HG03039 (cell line): ENCODE measurements around the gene TSPYL2.

Experiments
- ATAC-seq: cut with Tn5 transposase; IDR thresholded peaks from one replicate; pipeline ENCODE4 v1.9.1; 2021; ENCODE audit warnings: mild to moderate bottlenecking, moderate library complexity; ENCODE audit not compliant: unreplicated experiment

Gene TSPYL2

DNA sequence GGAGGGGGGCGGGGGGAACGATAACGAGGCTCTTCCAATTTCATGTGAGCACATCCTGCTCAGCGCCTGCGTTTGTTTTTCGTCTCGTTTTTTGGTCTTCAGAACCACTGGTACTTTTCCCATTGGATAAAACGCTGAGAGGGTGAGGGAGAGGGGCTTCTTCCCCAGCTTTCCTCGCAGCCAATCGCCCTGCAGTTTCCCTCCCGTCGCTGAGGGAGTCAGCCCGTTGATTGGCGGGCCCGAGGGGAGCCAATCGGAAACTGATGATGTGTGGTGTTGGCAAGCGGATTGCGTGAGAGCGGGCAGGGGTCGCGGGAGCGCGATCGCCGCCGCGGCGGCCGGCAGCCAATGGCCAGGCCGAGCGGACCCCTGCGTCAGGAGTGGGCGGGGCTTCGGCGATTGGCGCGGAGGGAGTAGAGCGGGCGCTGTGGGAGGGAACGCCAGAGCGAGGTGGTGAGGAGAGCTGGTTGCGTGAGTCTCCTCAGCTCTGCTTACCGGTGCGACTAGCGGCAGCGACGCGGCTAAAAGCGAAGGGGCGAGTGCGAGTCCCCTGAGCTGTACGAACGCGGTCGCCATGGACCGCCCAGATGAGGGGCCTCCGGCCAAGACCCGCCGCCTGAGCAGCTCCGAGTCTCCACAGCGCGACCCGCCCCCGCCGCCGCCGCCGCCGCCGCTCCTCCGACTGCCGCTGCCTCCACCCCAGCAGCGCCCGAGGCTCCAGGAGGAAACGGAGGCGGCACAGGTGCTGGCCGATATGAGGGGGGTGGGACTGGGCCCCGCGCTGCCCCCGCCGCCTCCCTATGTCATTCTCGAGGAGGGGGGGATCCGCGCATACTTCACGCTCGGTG is at the start of gene TSPYL2:
TSPYL2 (plus strand) TSS at position 443 of the 848 bp plus-strand sequence; CDS start at position 575, 132 bp downstream.
- ATAC-seq: peak; percentile 96

GRCh38 chrX:53036149-53036548 is 46.0 kb upstream of the TSPYL2 start:
- ATAC-seq: no peak

- ATAC-seq: no peak
Observed at GRCh38 chrX:53039236-53039635, 42.9 kb upstream of the TSPYL2 start.

DNA sequence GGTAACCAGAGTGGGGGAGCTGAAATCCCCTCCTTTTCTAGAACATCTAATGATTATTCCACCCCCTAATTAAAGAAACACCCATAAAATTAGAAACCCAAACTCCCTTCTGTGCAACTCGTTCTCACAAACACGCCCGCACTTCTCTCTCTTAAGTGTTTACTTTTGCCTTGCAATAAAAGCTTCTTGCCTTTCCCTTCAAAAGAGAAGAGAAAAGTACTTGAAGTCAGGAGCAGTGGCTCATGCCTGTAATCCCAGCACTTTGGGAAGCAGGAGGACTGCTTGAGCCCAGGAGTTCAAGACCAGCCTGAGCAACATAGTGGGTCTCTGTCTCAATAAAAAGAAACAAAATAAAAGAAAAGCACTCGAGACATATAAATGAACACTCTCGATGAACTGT is 37.2 kb upstream of the TSPYL2 start:
- no peak for ATAC-seq

GRCh38 chrX:53047228-53047627 is 34.9 kb upstream of the TSPYL2 start:
- no peak for ATAC-seq

DNA sequence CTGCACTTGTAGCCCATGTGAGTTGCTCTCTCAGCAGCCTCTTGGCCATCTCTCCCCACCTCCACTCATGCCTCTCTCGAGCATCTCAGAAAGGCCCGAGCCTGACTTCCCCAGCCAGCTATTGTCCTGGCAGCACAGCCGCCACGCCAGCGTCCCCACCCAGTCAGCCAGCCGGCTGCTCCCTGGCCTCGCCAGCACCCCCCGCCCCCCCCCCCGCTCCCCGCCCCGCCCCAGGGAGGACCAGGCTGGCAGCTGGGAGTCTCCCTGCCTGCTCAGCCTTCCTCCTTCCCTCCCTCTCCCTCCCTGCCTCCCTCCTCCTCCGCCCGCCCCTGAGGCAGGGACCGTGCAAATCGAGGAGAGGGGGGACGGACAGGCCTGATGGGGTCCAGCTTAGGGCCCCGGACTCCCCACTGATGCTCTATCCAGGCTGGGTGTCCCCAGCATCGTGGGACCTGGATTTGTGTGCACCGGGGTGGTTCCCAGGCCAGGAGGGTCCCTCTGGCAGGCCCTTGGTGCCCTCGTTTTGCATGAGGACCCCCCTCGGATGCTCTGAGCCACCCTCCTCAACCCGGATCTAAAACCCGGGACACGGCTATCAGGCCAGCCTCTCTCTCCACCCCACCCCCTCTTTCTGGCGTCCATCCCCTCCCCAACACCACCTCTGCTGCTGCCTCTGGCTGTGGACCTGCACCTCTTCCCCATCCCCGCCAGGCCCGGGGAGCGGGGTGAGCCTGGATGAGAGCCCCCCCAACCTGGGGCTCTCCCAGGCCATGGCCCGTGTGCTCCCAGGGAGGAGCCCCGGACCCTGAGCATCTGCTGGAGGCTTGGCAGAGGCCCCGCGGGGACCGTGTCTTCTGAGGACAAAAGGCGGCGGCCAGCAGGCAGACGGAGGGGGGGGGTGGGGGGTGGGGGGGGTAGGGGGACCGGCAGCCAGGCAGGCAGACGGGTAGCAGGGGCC is 33.7 kb upstream of the TSPYL2 start, which contains the start of gene GPR173:
GPR173 (plus strand) TSS at position 621 of the 958 bp plus-strand sequence. CDS start 27,833 bp downstream, outside the sequence.
- ATAC-seq: no peak

GRCh38 chrX:53049127-53049517 is 33.0 kb upstream of the TSPYL2 start:
- ATAC-seq: no peak

GRCh38 chrX:53050841-53051240 is 31.3 kb upstream of the TSPYL2 start:
- ATAC-seq: no peak

DNA sequence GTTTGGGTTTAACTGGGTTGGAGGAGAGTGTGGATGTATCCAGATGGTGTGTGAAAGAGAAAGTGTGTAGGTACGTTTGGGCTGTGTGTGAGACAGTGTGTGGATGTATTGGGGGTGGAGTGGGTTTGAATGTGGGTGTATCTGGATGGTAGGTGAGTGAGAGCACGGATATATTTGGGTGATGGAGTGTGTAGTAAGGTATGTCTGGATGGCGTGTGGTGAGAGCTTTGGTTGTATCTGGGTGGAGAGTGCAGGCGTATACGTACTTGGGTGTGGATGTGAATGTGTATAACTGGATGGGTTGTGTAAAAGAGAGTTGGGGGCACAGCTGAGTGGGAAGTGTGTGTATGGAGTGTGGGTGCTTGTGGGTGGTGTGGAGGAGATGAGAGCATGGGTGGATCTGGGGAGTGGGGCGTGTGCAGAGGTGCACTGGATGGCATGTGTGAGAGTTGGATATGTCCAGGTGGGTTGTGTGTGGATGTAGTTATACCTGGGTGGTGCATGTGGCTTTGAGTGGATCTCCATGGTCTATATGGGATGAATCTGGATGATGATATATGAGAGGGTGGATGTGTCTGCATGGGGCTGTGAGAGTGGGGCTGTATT is 26.8 kb upstream of the TSPYL2 start:
- no peak for ATAC-seq

GRCh38 chrX:53056292-53056691 is 25.9 kb upstream of the TSPYL2 start:
- no peak for ATAC-seq

DNA sequence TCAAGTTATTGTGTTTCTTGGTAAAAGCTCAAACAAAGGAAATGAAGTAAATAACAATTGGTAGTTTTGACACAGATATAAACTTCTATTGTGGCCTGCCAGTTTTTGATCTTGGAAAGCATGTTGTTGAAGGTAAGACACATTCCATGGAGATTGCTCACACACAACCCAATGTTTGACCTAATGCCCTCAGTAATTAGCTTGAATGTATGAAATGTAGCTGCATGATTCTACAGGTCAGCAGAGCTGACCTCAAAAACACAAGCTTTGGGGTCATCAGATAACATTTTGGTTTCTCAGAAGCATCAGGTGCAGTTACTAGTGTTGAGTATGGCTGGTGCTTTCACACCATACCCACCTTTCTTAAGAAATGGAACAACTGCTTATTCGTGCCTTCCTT is 17.1 kb upstream of the TSPYL2 start:
- ATAC-seq: no peak

GRCh38 chrX:53071064-53071463 is 11.1 kb upstream of the TSPYL2 start:
- ATAC-seq: no peak

DNA sequence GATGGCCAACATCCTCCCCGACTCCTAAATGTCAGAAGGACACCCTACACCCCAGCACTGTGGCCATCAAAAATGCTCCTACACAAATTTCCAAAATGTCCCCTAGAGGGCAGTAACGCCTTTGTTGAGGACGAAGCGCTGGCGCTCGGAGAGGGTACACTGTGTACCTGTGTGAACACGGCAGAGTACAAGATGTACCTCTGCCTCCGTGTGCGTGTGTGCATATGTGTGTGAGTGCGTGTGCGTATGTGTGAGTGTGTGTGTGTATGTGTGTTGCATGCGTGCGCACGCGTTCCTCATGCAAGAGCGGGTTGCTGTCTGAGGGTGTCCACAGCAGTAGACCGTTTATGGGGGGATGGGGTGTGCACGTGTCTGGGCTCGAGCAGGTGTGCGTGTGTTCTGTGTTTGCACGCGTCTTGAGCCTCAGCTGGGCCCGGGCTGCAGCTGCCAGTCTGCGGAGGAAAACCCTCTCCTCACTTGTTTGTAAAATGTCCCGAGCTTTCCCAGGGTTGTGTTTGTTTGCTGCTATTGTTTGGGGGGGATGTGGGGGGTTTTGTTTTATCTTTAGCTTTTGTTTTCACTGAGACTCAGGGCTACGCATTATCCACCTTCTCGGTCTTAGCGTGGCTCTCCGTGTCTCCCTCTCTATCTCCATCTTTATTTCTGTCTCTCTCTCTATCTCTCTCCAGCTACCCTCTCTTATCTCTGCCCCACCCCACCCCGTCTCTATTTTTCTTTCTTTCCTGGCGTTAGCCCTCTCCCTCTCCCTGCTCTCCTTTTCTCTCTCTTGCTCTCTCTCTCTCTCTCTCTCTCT is 10.4 kb upstream of the TSPYL2 start:
- ATAC-seq: peak; percentile 80

DNA sequence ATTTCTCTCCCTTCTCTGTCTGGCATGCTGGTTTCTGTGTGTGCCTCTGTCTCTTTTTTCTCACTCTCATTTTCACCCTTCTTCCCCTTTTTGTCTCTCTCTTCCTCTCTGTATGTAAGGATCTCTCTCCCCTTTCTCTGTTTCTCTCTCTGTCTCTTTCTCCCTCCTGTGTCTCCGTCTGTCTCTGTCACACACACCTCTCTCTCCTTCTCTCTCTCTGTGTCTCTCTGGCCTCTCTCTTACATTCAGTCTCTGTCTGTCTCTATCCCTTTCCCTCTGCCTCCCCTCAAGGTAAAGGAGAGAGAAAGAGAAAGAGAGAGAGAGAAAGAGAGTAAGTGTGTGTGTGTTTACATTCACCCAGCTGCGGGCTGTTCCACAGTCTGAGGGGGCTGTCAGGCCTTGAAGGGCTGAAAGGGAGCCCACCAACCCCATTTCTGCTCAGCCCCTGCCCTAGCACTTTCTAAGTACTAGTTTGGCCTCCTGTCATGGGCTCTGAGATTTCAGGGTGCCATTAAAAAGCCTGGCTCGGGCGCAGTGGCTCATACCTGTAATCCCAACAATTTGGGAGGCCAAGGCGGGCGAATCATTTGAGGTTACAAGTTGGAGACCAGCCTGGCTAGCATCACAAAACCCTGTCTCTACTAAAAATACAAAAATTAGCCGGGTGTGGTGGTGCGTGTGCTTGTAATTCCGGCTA is 9.6 kb upstream of the TSPYL2 start:
- ATAC-seq: no peak

DNA sequence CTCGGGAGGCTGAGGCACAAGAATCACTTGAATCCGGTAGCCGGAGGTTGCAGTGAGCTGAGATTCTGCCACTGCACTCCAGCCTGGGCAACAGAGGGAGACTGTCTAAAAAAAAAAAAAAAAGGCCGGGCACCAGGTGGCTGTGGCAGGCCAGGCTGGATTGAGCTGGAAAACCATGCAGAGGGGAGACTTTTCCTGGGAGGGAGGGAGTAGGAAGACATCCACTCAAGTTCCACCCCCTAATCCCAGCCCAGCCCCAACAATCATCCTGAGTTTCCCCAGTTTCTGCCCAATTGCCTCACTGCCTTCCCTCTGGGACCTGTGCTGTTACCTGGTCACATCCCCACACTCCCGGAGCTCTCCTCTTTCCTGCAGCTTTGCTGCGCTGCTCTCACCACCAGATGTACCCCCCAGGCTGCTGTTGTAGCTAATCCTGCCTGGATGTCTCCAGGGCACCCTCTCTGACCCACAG is 9.0 kb upstream of the TSPYL2 start:
- ATAC-seq: no peak

DNA sequence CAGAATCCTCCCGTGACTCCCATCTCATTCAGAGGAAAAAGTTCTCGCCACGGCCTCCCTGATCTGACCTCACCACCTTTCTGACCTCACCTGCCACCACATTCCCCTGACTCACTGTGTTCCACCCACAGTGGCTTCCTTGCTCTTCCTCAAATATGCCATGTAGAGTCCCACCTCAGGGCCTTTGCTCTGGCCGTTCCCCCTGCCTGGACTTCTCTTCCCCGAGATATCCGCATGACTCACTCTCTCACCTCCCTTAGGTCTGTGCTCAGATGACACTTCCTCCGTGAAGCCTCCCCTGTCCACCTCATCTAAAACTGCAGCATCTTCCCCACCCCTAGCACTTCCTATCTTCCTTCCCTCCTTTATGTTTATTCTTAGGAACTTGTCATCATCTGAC is 7.2 kb upstream of the TSPYL2 start:
- ATAC-seq: no peak

DNA sequence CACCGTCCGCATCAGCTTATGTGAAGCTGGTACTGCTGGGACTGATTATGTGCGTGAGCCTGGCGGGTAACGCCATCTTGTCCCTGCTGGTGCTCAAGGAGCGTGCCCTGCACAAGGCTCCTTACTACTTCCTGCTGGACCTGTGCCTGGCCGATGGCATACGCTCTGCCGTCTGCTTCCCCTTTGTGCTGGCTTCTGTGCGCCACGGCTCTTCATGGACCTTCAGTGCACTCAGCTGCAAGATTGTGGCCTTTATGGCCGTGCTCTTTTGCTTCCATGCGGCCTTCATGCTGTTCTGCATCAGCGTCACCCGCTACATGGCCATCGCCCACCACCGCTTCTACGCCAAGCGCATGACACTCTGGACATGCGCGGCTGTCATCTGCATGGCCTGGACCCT is 5.5 kb upstream of the TSPYL2 start:
- no peak for ATAC-seq

- no peak for ATAC-seq
Observed at GRCh38 chrX:53077207-53078197, 4.7 kb upstream of the TSPYL2 start.
